Heart left ventricle (tissue), 16 donors: ENCODE results near the gene CD209. TPM values are rescaled to one million over a fixed set of nuclear protein-coding genes. Genes with fewer than 3 reads are reported as not detected.

Source experiments
- ATAC-seq, 4 donors: fragments of 200-7000 bp; cut with Tn5 transposase; one replicate each; pipeline ENCODE4 v1.9.1; 2020 to 2022; ENCODE audit warnings: moderate library complexity in 4 of 4, mild to moderate bottlenecking in 3 of 4, moderate number of reproducible peaks in 1 of 4
- DNase-seq, 5 donors: peaks; one replicate each; pipeline ENCODE4 v3.0.0-alpha.2; 2020
- H3K27ac ChIP-seq, 12 donors: fragments of 200-600 bp; sonication (generic) in 4 of 12; one replicate each; pipeline versions ENCODE4 v1.5.0 to v1.8.0; 2016 to 2022; ENCODE audit warnings: mild to moderate bottlenecking in 2 of 12
- H3K27me3 ChIP-seq, 9 donors: fragments of 200-600 bp; sonication (generic) in 2 of 9; one replicate each; pipeline versions ENCODE4 v1.5.1 to v1.8.0; 2016 to 2022; ENCODE audit warnings: mild to moderate bottlenecking in 3 of 9
- H3K36me3 ChIP-seq, 9 donors: fragments of 200-600 bp; sonication (generic) in 2 of 9; one replicate each; pipeline versions ENCODE4 v1.5.0 to v1.8.0; 2018 to 2022; ENCODE audit warnings: mild to moderate bottlenecking in 2 of 9
- H3K4me1 ChIP-seq, 12 donors: fragments of 200-600 bp; sonication (generic) in 4 of 12; one replicate each; pipeline versions ENCODE4 v1.5.0 to v1.8.0; 2016 to 2022; ENCODE audit warnings: mild to moderate bottlenecking in 3 of 12
- H3K4me3 ChIP-seq, 12 donors: fragments of 200-600 bp; sonication (generic) in 4 of 12; one replicate each; pipeline versions ENCODE4 v1.5.0 to v1.8.0; 2017 to 2022; ENCODE audit warnings: mild to moderate bottlenecking in 9 of 12, moderate library complexity in 4 of 12
- H3K9me3 ChIP-seq, 12 donors: fragments of 200-600 bp; sonication (generic) in 4 of 12; one replicate each; pipeline versions ENCODE4 v1.5.0 to v1.8.0; 2016 to 2022; ENCODE audit warnings: mild to moderate bottlenecking in 1 of 12
- CTCF ChIP-seq, 12 donors: fragments of 200-600 bp; sonication (generic) in 4 of 12; IDR thresholded peaks; one replicate each; pipeline versions ENCODE4 v1.5.0 to v1.8.0; 2018 to 2022; ENCODE audit warnings: antibody characterized with exemption in 12 of 12, mild to moderate bottlenecking in 5 of 12
- POLR2A ChIP-seq, 2 donors: fragments of 450-650 bp; IDR thresholded peaks; one replicate each; pipeline ENCODE4 v1.6.1; 2017; ENCODE audit warnings: antibody characterized with exemption in 2 of 2, mild to moderate bottlenecking in 2 of 2, moderate library complexity in 2 of 2
- WGBS, 4 donors: extraction: QIAGEN DNeasy Blood & Tissue Kit in 2 of 4; methylation state at CpG; one replicate each; pipeline versions ENCODE4 v1.1.5 to v1.1.7; 2013 to 2018; 5-methylcytosine and 5-hydroxymethylcytosine counted together
- intact Hi-C, 10 donors: fragments of 100-400 bp; cut with DNase I; formaldehyde crosslinking; loops; one replicate each; pipeline versions ENCODE4 v1.11.1 to v1.14.2; 2022
- polyA plus RNA-seq, 2 donors: library from polyadenylated mRNA; stranded (reverse); fragments of 200-250 nt; gene quantifications; one replicate each; pipeline ENCODE4 v1.2.3, GENCODE V29; 2013
- total RNA-seq, 9 donors: library from RNA; depleted of rRNA in 2 of 9; stranded (reverse); fragments of >200 nt in 2 of 9; fragmentation: NEBNext Ultra II Directional in 3 of 9; extraction: Animal tissue kit (Norgen Biotek cat#: 25700) in 3 of 9; gene quantifications; one replicate each; pipeline versions ENCODE4 v1.1.0 to v1.2.4, GENCODE V29; 2016 to 2023
- donor health status: ischemic (EF 13 %, LVEDD 7.1; RV severe dilation, severe dysfunction).
- donor health status: healthy with polysubstance abuse.
- donor health status: DM: no; HTN: yes; CAD: no.
- donor health status: DM: no; HTN: no; CAD: no.
- donor health status: ischemic (EF 25% LVEDD 6.9; RV normal size, moderate dysfunction).
- donor health status: ischemic (EF 25% LVEDD 5.7; RV mildly dilated, moderate dysfunction).
- donor health status: healthy.
- donor health status: DM: yes; HTN: yes; CAD: no.
- donor health status: ischemic (EF 35%, LVEDD 5.7; RV mildly dilated, moderate dysfunction).
- donor health status: nonischemic (EF 11% LVEDD 7.7; RV severe dilation, severe dysfunction).
- donor health status: DM: yes; HTN: yes; CAD: no.
- donor health status: PGD.
- donor health status: ischemic (EF 29% LVEDD 5.4; RV normal size, mild dysfunction).
- donor health status: nonischemic (EF 23%, LVEDD 6.1; RV moderate dilation, normal function).

The CD209 gene
- total and polyA plus RNA-seq, 11 donors = 0.53 to 56.2 (median 4.4) TPM

- intact Hi-C loops = no loop called here
- peaks cover 0 to 42% (median 14%) of the 10 kb centered on the region in 9 donors for H3K27me3 ChIP-seq
- ATAC-seq = no peak
Measured at GRCh38 chr19:7694499-7694898, 52.8 kb downstream of the CD209 start.

GRCh38 chr19:7692417-7693088 lies 54.8 kb downstream of the CD209 start:
- TF ChIP-seq CTCF (IDR thresholded peaks at IDR 0.05) (no peak), POLR2A (IDR thresholded peaks at IDR 0.05) (no peak)
- H3K4me1 ChIP-seq = no peaks in the 10 kb centered on the region
- no peak overlapping the region for H3K27ac ChIP-seq
- DNase-seq (no peak), ATAC-seq (no peak)
- H3K27me3 ChIP-seq = peaks cover 0 to 35% (median 9%) of the 10 kb centered on the region in 9 donors
- intact Hi-C loops = no loop called here
- WGBS, 4 donors = 69 to 93% (median 70%) methylated on average over 13 of the region's 13 CpGs
- no peak overlapping the region for H3K4me3 ChIP-seq
- H3K36me3 ChIP-seq = no peaks in the 10 kb centered on the region
- H3K9me3 ChIP-seq = no peaks in the 10 kb centered on the region

More at GRCh38 chr19:7694499-7694898, 52.8 kb downstream of the CD209 start:
- H3K27ac ChIP-seq = no peak overlapping the region
- DNase-seq = no peak
- 46 to 62% (median 53%) methylated on average over 4 of the region's 4 CpGs for WGBS, 4 donors
- TF ChIP-seq CTCF (IDR thresholded peaks at IDR 0.05) = no peak
- no peak for TF ChIP-seq POLR2A (IDR thresholded peaks at IDR 0.05)
- H3K36me3 ChIP-seq = no peaks in the 10 kb centered on the region
- H3K9me3 ChIP-seq = no peaks in the 10 kb centered on the region
- peaks cover 0 to 3% (median 0%) of the 10 kb centered on the region in 12 donors for H3K4me1 ChIP-seq
- no peak overlapping the region for H3K4me3 ChIP-seq

- ATAC-seq (no peak), DNase-seq (no peak)
- H3K4me1 ChIP-seq = no peaks in the 10 kb centered on the region
- H3K27ac ChIP-seq = no peak overlapping the region
- peaks cover 0 to 24% (median 4%) of the 10 kb centered on the region in 9 donors for H3K27me3 ChIP-seq
- H3K4me3 ChIP-seq = no peak overlapping the region
- TF ChIP-seq CTCF (IDR thresholded peaks at IDR 0.05) (no peak), POLR2A (IDR thresholded peaks at IDR 0.05) (no peak)
- no peaks in the 10 kb centered on the region for H3K36me3 ChIP-seq
- no peaks in the 10 kb centered on the region for H3K9me3 ChIP-seq
- intact Hi-C loops = no loop called here
Measured at GRCh38 chr19:7691497-7691896, 55.8 kb downstream of the CD209 start.

- TF ChIP-seq CTCF (IDR thresholded peaks at IDR 0.05) = no peak
- no peak for TF ChIP-seq POLR2A (IDR thresholded peaks at IDR 0.05)
- intact Hi-C loops = no loop called here
- Histone ChIP-seq H3K4me1 (no peaks in the 10 kb centered on the region), H3K27ac (no peak overlapping the region), H3K9me3 (no peaks in the 10 kb centered on the region), H3K4me3 (no peak overlapping the region), H3K36me3 (no peaks in the 10 kb centered on the region), H3K27me3 (peaks cover 0 to 23% (median 4%) of the 10 kb centered on the region in 9 donors)
- ATAC-seq (no peak), DNase-seq (no peak)
- WGBS, 4 donors = 86 to 94% (median 87%) methylated on average over 8 of the region's 8 CpGs
Measured at GRCh38 chr19:7690779-7691258, 56.5 kb downstream of the CD209 start.

Other genes starting within 250 kb of the CD209 start
- 100 to 1,000 TPM in 1 of 9 donors, 10 to 100 TPM in 8; 62.8 to 128 (median 74.4) TPM for gene ZNF358, start 231.4 kb downstream of the CD209 start, total RNA-seq
- 100 to 1,000 TPM in 1 of 2 donors, 10 to 100 TPM in 1; 49.3 to 159 TPM for gene ZNF358, start 231.4 kb downstream of the CD209 start, polyA plus RNA-seq
- 10 to 100 TPM; 12.1 to 49.7 (median 14.9) TPM for gene MCOLN1, start 224.9 kb downstream of the CD209 start, total RNA-seq
- gene MCOLN1, start 224.9 kb downstream of the CD209 start, polyA plus RNA-seq = 10 to 100 TPM; 24.6 to 25.2 TPM
- 100 to 1,000 TPM in 1 of 9 donors, 10 to 100 TPM in 8; 41.4 to 105 (median 49.9) TPM for gene PNPLA6, start 211.8 kb downstream of the CD209 start, total RNA-seq
- 10 to 100 TPM; 35.6 to 51.1 TPM for gene PNPLA6, start 211.8 kb downstream of the CD209 start, polyA plus RNA-seq
- gene CAMSAP3, start 151.7 kb downstream of the CD209 start, total RNA-seq = 1 to 10 TPM in 3 of 9 donors, under 1 TPM in 6; 0.25 to 3.7 (median 0.83) TPM
- under 1 TPM; 0.04 to 0.34 TPM for gene CAMSAP3, start 151.7 kb downstream of the CD209 start, polyA plus RNA-seq
- gene XAB2, start 118.0 kb downstream of the CD209 start, total RNA-seq = 10 to 100 TPM; 16.3 to 36.2 (median 23.6) TPM
- gene XAB2, start 118.0 kb downstream of the CD209 start, polyA plus RNA-seq = 10 to 100 TPM; 19.9 to 25.0 TPM
- gene PET100, start 117.7 kb downstream of the CD209 start, total RNA-seq = 100 to 1,000 TPM in 7 of 9 donors, 10 to 100 TPM in 2; 22.3 to 185 (median 136) TPM
- gene PET100, start 117.7 kb downstream of the CD209 start, polyA plus RNA-seq = 100 to 1,000 TPM in 1 of 2 donors, 10 to 100 TPM in 1; 55.4 to 405 TPM
- gene PCP2, start 113.8 kb downstream of the CD209 start, total RNA-seq = 1 to 10 TPM in 7 of 9 donors, under 1 TPM in 2; 0.54 to 3.0 (median 1.3) TPM
- under 1 TPM; 0.62 to 0.65 TPM for gene PCP2, start 113.8 kb downstream of the CD209 start, polyA plus RNA-seq
- 10 to 100 TPM in 2 of 9 donors, 1 to 10 TPM in 7; 1.2 to 46.7 (median 4.7) TPM for gene STXBP2, start 110.4 kb downstream of the CD209 start, total RNA-seq
- 1 to 10 TPM; 4.2 to 6.7 TPM for gene STXBP2, start 110.4 kb downstream of the CD209 start, polyA plus RNA-seq
- gene RETN, start 78.5 kb downstream of the CD209 start, total RNA-seq = 1 to 10 TPM in 1 of 9 donors, not detected in 8; 2.6 TPM
- gene RETN, start 78.5 kb downstream of the CD209 start, polyA plus RNA-seq = 1 to 10 TPM; 4.8 to 9.2 TPM
- gene MCEMP1, start 70.4 kb downstream of the CD209 start, total RNA-seq = 1 to 10 TPM in 1 of 9 donors, under 1 TPM in 5, not detected in 3; 0.16 to 1.4 (median 0.54) TPM
- 1 to 10 TPM in 1 of 2 donors, under 1 TPM in 1; 0.34 to 1.1 TPM for gene MCEMP1, start 70.4 kb downstream of the CD209 start, polyA plus RNA-seq
- 100 to 1,000 TPM in 4 of 9 donors, 10 to 100 TPM in 5; 65.9 to 124 (median 96.9) TPM for gene TRAPPC5, start 66.7 kb downstream of the CD209 start, total RNA-seq
- gene TRAPPC5, start 66.7 kb downstream of the CD209 start, polyA plus RNA-seq = 100 to 1,000 TPM in 1 of 2 donors, 10 to 100 TPM in 1; 60.1 to 170 TPM
- gene FCER2, start 45.4 kb downstream of the CD209 start, total RNA-seq = 1 to 10 TPM in 1 of 9 donors, under 1 TPM in 2, not detected in 6; 0.23 to 1.5 (median 0.54) TPM
- gene FCER2, start 45.4 kb downstream of the CD209 start, polyA plus RNA-seq = under 1 TPM; 0.06 to 0.15 TPM
- 1 to 10 TPM in 4 of 9 donors, under 1 TPM in 4, not detected in 1; 0.29 to 6.4 (median 1.1) TPM for gene CLEC4G, start 15.4 kb downstream of the CD209 start, total RNA-seq
- under 1 TPM; 0.22 to 0.38 TPM for gene CLEC4G, start 15.4 kb downstream of the CD209 start, polyA plus RNA-seq
- not detected for gene CLEC4M, start 15.7 kb upstream of the CD209 start, total RNA-seq
- gene CLEC4M, start 15.7 kb upstream of the CD209 start, polyA plus RNA-seq = not detected
- 10 to 100 TPM; 18.2 to 41.9 (median 22.1) TPM for gene EVI5L, start 82.7 kb upstream of the CD209 start, total RNA-seq
- 10 to 100 TPM; 20.5 to 34.7 TPM for gene EVI5L, start 82.7 kb upstream of the CD209 start, polyA plus RNA-seq
- under 1 TPM in 5 of 9 donors, not detected in 4; 0.07 to 0.27 (median 0.11) TPM for gene PRR36, start 126.9 kb upstream of the CD209 start, total RNA-seq
- gene PRR36, start 126.9 kb upstream of the CD209 start, polyA plus RNA-seq = under 1 TPM; 0.01 to 0.04 TPM
- 1 to 10 TPM in 4 of 9 donors, under 1 TPM in 5; 0.17 to 2.2 (median 1.00) TPM for gene LRRC8E, start 141.0 kb upstream of the CD209 start, total RNA-seq
- 1 to 10 TPM in 1 of 2 donors, under 1 TPM in 1; 0.27 to 2.6 TPM for gene LRRC8E, start 141.0 kb upstream of the CD209 start, polyA plus RNA-seq
- 10 to 100 TPM; 11.6 to 26.6 (median 23.5) TPM for gene MAP2K7, start 156.3 kb upstream of the CD209 start, total RNA-seq
- gene MAP2K7, start 156.3 kb upstream of the CD209 start, polyA plus RNA-seq = 10 to 100 TPM; 22.2 to 35.5 TPM
- 10 to 100 TPM in 2 of 9 donors, 1 to 10 TPM in 7; 3.6 to 41.2 (median 8.0) TPM for gene TGFBR3L, start 167.3 kb upstream of the CD209 start, total RNA-seq
- 1 to 10 TPM in 1 of 2 donors, under 1 TPM in 1; 0.76 to 3.5 TPM for gene TGFBR3L, start 167.3 kb upstream of the CD209 start, polyA plus RNA-seq
- 10 to 100 TPM in 4 of 9 donors, 1 to 10 TPM in 5; 6.8 to 16.7 (median 9.3) TPM for gene SNAPC2, start 172.8 kb upstream of the CD209 start, total RNA-seq
- 10 to 100 TPM; 10.4 to 28.9 TPM for gene SNAPC2, start 172.8 kb upstream of the CD209 start, polyA plus RNA-seq
- gene CTXN1, start 178.6 kb upstream of the CD209 start, total RNA-seq = 1 to 10 TPM in 2 of 9 donors, under 1 TPM in 5, not detected in 2; 0.21 to 3.3 (median 0.32) TPM
- under 1 TPM in 1 of 2 donors, not detected in 1; 0.87 TPM for gene CTXN1, start 178.6 kb upstream of the CD209 start, polyA plus RNA-seq
- gene TIMM44, start 196.1 kb upstream of the CD209 start, total RNA-seq = 10 to 100 TPM; 55.9 to 99.9 (median 70.6) TPM
- 100 to 1,000 TPM in 1 of 2 donors, 10 to 100 TPM in 1; 99.6 to 140 TPM for gene TIMM44, start 196.1 kb upstream of the CD209 start, polyA plus RNA-seq